NOMO-1 (cell line): Measurements from ENCODE around the gene BORA.
A peak's percentile ranks its signal among the peaks of the same experiment; 100 is the strongest.
"Not testable (repeated sequence)": the region's sequence is repeated elsewhere in the genome, so short reads cannot be mapped to it uniquely, and the experiment has no call there.

Experiments used
- DNase-seq, 2 experiments: peaks; one replicate each; lab custom pipeline; 2025; ENCODE audit not compliant: unreplicated experiment in 2 of 2; lab: John Stamatoyannopoulos, UW

Gene BORA

GRCh38 chr13:72727417-72728289 lies at the start of gene BORA, which contains the start of gene MZT1:
BORA (plus strand) TSS chr13:72727923; CDS start chr13:72728941, 1,018 bp downstream.
MZT1 (minus strand) TSS chr13:72727629; CDS start chr13:72727602, 27 bp downstream.
- DNase-seq = peak; percentile 95 to 98

- DNase-seq = no peak
These were observed 49.4 kb upstream of the BORA start for GRCh38 chr13:72678312-72678711.

GRCh38 chr13:72680353-72680752 lies 47.4 kb upstream of the BORA start:
- DNase-seq = no peak

- no peak for DNase-seq
These were observed 41.0 kb upstream of the BORA start for GRCh38 chr13:72686766-72687165.

- no peak for DNase-seq
These were observed 38.5 kb upstream of the BORA start for GRCh38 chr13:72689181-72689696.

- no peak for DNase-seq
These were observed 34.7 kb upstream of the BORA start for GRCh38 chr13:72692884-72693514.

GRCh38 chr13:72693832-72694231 lies 33.9 kb upstream of the BORA start:
- no peak for DNase-seq

- DNase-seq = no peak
These were observed 33.4 kb upstream of the BORA start for GRCh38 chr13:72694314-72694713.

- DNase-seq = peak in 1 of 2 experiments; percentile 16
These were observed 31.1 kb upstream of the BORA start for GRCh38 chr13:72696579-72696978.

GRCh38 chr13:72698164-72698563 lies 29.6 kb upstream of the BORA start:
- no peak for DNase-seq

- DNase-seq = peak in 1 of 2 experiments; percentile 36
These were observed 27.2 kb upstream of the BORA start for GRCh38 chr13:72700509-72700908.

- no peak for DNase-seq
These were observed 10.9 kb upstream of the BORA start for GRCh38 chr13:72716776-72717175.

- not testable (repeated sequence) for DNase-seq
These were observed 1.5 kb upstream of the BORA start for GRCh38 chr13:72726185-72726584.

- DNase-seq = peak; percentile 59 to 63
These were observed 852 bp upstream of the BORA start for GRCh38 chr13:72726726-72727416.

- DNase-seq = peak; percentile 2 to 6
These were observed 525 bp downstream of the BORA start for GRCh38 chr13:72728290-72728605.

- DNase-seq = no peak
These were observed 9.3 kb downstream of the BORA start for GRCh38 chr13:72737033-72737432.

GRCh38 chr13:72740015-72740414 lies 12.3 kb downstream of the BORA start:
- DNase-seq = no peak

- no peak for DNase-seq
These were observed 17.5 kb downstream of the BORA start for GRCh38 chr13:72745260-72745659.

GRCh38 chr13:72751220-72751619 lies 23.5 kb downstream of the BORA start:
- no peak for DNase-seq

- DNase-seq = no peak
These were observed 26.4 kb downstream of the BORA start for GRCh38 chr13:72754111-72754510.

- no peak for DNase-seq
These were observed 30.2 kb downstream of the BORA start for GRCh38 chr13:72757792-72758535.
